ENCODE data around the gene MUSTN1. TPM values are rescaled to one million over a fixed set of nuclear protein-coding genes. Genes with fewer than 3 reads are reported as not detected.

The MUSTN1 gene
- polyA plus RNA-seq, 3 donors: 0.29 to 13.7 TPM; not detected in 1

DNA sequence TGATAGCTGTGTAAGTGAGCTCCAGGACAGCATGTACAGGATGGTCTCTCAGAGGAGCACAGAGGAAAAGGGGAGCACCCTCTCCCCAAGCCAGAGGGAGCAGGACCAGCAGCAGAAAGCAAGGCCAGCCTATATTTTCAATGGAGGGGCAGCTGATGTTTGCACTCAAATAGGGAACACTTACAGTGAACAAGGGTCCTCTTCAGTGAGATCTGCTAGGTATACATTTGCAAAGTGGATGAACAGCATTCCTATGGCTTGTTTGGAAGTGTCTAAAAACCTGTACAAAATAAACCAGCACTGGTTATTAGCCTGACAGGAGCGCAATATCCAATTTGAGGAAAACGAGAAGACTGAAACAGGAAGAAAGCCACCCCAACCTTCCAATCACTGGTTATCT lies 17.6 kb upstream of the MUSTN1 start:
- Mint-ChIP-seq H3K4me3 (no peak overlapping the region), H3K27ac (peak overlapping the region in 3 of 7 donors; percentile 38 to 82 (median 51)), H3K4me1 (no peaks in the 10 kb centered on the region), H3K27me3 (ENCODE audit: low read depth in 3 of 3) (peaks cover 0 to 2% (median 0%) of the 10 kb centered on the region in 3 donors), H3K9me3 (no peaks in the 10 kb centered on the region), H3K36me3 (peaks cover 78 to 86% of the 10 kb centered on the region in 2 donors)
- Histone ChIP-seq H3K27ac (ENCODE audit: low read depth in 1 of 2, low read length in 2 of 2) (no peak overlapping the region), H3K4me1 (ENCODE audit: control insufficient read depth in 1 of 2, insufficient read depth in 2 of 2, low read length in 2 of 2) (no peaks in the 10 kb centered on the region), H2AFZ (ENCODE audit: insufficient read depth, low read depth, low read length, poor library complexity, severe bottlenecking) (no peak overlapping the region), H3K4me3 (replicated peaks in 1 of 3; ENCODE audit: low read depth in 2 of 3, low read length in 3 of 3) (no peak overlapping the region), H3K4me2 (replicated peaks; ENCODE audit: extremely low read depth, low read length, poor library complexity, severe bottlenecking) (no peak overlapping the region), H3K36me3 (replicated peaks in 1 of 2; ENCODE audit: control insufficient read depth in 1 of 2, insufficient read depth in 2 of 2, low read length in 2 of 2) (peaks cover 72 to 85% of the 10 kb centered on the region in 2 donors), H3K27me3 (ENCODE audit: control insufficient read depth in 2 of 2, insufficient read depth in 2 of 2, low read length in 2 of 2) (no peaks in the 10 kb centered on the region), H3K9me3 (replicated peaks in 1 of 2; ENCODE audit: control insufficient read depth in 1 of 2, insufficient read depth in 1 of 2, low read length in 2 of 2) (no peaks in the 10 kb centered on the region), H3K9ac (ENCODE audit: insufficient read depth, low read length, poor library complexity, severe bottlenecking) (no peak overlapping the region), H3K79me2 (ENCODE audit: insufficient read depth, low read length) (no peaks in the 10 kb centered on the region), H4K20me1 (ENCODE audit: insufficient read depth, low read length) (peaks cover 17% of the 10 kb centered on the region)
- TF ChIP-seq, protein P1, sequence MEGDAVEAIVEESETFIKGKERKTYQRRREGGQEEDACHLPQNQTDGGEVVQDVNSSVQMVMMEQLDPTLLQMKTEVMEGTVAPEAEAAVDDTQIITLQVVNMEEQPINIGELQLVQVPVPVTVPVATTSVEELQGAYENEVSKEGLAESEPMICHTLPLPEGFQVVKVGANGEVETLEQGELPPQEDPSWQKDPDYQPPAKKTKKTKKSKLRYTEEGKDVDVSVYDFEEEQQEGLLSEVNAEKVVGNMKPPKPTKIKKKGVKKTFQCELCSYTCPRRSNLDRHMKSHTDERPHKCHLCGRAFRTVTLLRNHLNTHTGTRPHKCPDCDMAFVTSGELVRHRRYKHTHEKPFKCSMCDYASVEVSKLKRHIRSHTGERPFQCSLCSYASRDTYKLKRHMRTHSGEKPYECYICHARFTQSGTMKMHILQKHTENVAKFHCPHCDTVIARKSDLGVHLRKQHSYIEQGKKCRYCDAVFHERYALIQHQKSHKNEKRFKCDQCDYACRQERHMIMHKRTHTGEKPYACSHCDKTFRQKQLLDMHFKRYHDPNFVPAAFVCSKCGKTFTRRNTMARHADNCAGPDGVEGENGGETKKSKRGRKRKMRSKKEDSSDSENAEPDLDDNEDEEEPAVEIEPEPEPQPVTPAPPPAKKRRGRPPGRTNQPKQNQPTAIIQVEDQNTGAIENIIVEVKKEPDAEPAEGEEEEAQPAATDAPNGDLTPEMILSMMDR (IDR thresholded peaks at IDR 0.05): no peak
- DNase-seq: no peak
- intact Hi-C loops (cut with micrococcal nuclease): loop anchor here (5.0 kb wide), 2 partner anchors 80 to 220 kb away; no protein-coding TSS in a partner anchor
- no CpG with 5 or more reads among the region's 2 CpGs for WGBS (ENCODE audit: insufficient coverage)

DNA sequence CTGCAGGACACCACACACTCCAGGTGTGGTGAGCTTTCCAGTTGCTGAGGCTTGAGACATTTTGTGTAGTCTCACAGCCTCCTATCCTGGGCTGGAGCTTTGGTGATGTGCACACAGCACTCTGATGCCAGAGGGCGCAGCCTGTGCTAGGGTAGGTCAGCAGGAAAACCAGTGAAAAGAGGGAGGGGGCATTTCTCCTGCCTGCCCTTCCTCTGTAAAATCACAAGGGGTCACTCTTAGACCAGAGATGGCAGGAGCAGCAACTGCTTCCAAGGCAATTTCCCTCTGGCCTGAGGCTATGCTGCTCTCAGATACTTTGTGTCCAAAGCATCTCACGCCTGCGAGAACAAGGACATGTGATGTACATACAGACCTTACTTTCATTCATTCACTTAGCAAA lies 16.5 kb upstream of the MUSTN1 start:
- no peak overlapping the region for H2AFZ ChIP-seq (ENCODE audit: insufficient read depth, low read depth, low read length, poor library complexity, severe bottlenecking)
- no peaks in the 10 kb centered on the region for H3K79me2 ChIP-seq (ENCODE audit: insufficient read depth, low read length)
- H3K4me1 Mint-ChIP-seq: peaks cover 4% of the 10 kb centered on the region
- H3K4me3 Mint-ChIP-seq: no peak overlapping the region
- TF ChIP-seq, protein P1 (IDR thresholded peaks at IDR 0.05): peak; percentile 68
- H4K20me1 ChIP-seq (ENCODE audit: insufficient read depth, low read length): peaks cover 7% of the 10 kb centered on the region
- no peaks in the 10 kb centered on the region for H3K9me3 Mint-ChIP-seq
- H3K36me3 Mint-ChIP-seq: peaks cover 77 to 86% of the 10 kb centered on the region in 2 donors
- intact Hi-C loops (cut with micrococcal nuclease): loop anchor here (5.0 kb wide), 2 partner anchors 81 to 221 kb away; no protein-coding TSS in a partner anchor
- H3K4me3 ChIP-seq (replicated peaks in 1 of 3; ENCODE audit: low read depth in 2 of 3, low read length in 3 of 3): no peak overlapping the region
- no peak overlapping the region for H3K27ac Mint-ChIP-seq
- H3K9me3 ChIP-seq (replicated peaks in 1 of 2; ENCODE audit: control insufficient read depth in 1 of 2, insufficient read depth in 1 of 2, low read length in 2 of 2): no peaks in the 10 kb centered on the region
- no peak overlapping the region for H3K4me2 ChIP-seq (replicated peaks; ENCODE audit: extremely low read depth, low read length, poor library complexity, severe bottlenecking)
- no peak overlapping the region for H3K27ac ChIP-seq (ENCODE audit: low read depth in 1 of 2, low read length in 2 of 2)
- peaks cover 0 to 2% (median 0%) of the 10 kb centered on the region in 3 donors for H3K27me3 Mint-ChIP-seq (ENCODE audit: low read depth in 3 of 3)
- WGBS (ENCODE audit: insufficient coverage): no CpG with 5 or more reads among the region's 3 CpGs
- peak; percentile 29 to 36 (median 29) for DNase-seq
- no peaks in the 10 kb centered on the region for H3K27me3 ChIP-seq (ENCODE audit: control insufficient read depth in 2 of 2, insufficient read depth in 2 of 2, low read length in 2 of 2)
- peaks cover 74 to 96% of the 10 kb centered on the region in 2 donors for H3K36me3 ChIP-seq (replicated peaks in 1 of 2; ENCODE audit: control insufficient read depth in 1 of 2, insufficient read depth in 2 of 2, low read length in 2 of 2)
- no peaks in the 10 kb centered on the region for H3K4me1 ChIP-seq (ENCODE audit: control insufficient read depth in 1 of 2, insufficient read depth in 2 of 2, low read length in 2 of 2)
- no peak overlapping the region for H3K9ac ChIP-seq (ENCODE audit: insufficient read depth, low read length, poor library complexity, severe bottlenecking)

Data from CD14-positive monocyte (primary cell).